ENCODE results near the gene WWC2. TPM values are rescaled to one million over a fixed set of nuclear protein-coding genes. Genes with fewer than 3 reads are reported as not detected.

WWC2 gene
- total RNA-seq, 1 experiment from 2014 or later, result 82.8 TPM

DNA sequence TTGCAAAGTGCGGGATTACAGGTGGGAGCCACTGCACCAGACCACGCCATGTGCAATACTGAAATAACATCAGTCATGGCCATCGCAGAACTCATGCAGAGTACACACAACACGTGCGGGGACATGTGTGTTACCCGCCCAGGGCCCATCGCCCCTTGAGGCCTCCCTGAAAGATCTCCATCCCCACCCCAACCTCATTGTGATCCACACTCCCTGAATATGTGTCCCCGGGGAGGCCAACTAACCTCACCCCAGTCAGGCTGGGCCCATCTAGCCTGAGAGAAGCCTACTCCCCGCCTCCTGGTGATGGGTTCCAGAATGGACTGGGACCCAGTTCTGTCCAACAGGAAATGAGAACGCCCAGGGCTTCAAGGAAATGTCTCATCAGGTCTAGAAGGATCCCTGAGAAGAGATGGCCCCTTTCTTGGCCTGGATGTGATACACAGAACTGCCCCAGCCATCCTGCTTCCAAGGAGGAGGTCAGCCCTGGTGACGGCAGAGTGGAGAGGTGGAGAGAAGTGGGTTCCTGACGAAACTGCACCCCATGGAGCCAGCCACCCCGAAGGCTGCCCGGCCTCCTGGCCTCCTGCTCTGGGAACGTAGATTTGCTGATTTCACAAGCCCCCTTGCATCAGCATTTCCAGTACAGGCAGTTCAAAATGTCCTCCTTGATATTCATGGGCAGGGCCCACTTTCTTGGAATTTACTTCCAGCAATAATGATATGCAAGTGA lies 245.6 kb downstream of the WWC2 start:
- ChIA-PET CTCF (no interaction called here), POLR2A (ENCODE audit: low non-redundant PET) (no interaction called here)
- BruUV-seq (replicated peaks), result no TSS peak
- Histone ChIP-seq H3K36me3 (ENCODE audit: insufficient read depth, low read length, poor library complexity, severe bottlenecking) (no peaks in the 10 kb centered on the region), H3K4me1 (ENCODE audit: insufficient read depth, low read length, poor library complexity, severe bottlenecking) (no peaks in the 10 kb centered on the region), H3K9me3 (ENCODE audit: low read depth, low read length, poor library complexity, severe bottlenecking) (no peaks in the 10 kb centered on the region), H3K4me3 (ENCODE audit: low read depth, low read length, poor library complexity, severe bottlenecking) (no peak overlapping the region), H3K27ac (ENCODE audit: low read depth, low read length, poor library complexity, severe bottlenecking) (no peak overlapping the region), H3K27me3 (replicated peaks; ENCODE audit: insufficient read depth, low read depth, low read length, poor library complexity) (no peaks in the 10 kb centered on the region)
- no peak for TF ChIP-seq EZH2 (IDR thresholded peaks at IDR 0.05; ENCODE audit: borderline replicate concordance, low read depth, low read length, poor library complexity, severe bottlenecking)
- TF ChIP-seq, protein P1, sequence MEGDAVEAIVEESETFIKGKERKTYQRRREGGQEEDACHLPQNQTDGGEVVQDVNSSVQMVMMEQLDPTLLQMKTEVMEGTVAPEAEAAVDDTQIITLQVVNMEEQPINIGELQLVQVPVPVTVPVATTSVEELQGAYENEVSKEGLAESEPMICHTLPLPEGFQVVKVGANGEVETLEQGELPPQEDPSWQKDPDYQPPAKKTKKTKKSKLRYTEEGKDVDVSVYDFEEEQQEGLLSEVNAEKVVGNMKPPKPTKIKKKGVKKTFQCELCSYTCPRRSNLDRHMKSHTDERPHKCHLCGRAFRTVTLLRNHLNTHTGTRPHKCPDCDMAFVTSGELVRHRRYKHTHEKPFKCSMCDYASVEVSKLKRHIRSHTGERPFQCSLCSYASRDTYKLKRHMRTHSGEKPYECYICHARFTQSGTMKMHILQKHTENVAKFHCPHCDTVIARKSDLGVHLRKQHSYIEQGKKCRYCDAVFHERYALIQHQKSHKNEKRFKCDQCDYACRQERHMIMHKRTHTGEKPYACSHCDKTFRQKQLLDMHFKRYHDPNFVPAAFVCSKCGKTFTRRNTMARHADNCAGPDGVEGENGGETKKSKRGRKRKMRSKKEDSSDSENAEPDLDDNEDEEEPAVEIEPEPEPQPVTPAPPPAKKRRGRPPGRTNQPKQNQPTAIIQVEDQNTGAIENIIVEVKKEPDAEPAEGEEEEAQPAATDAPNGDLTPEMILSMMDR (conservative IDR thresholded peaks at IDR 0.05; ENCODE audit: low read depth, low read length), result no peak
- intact Hi-C loops (cut with micrococcal nuclease; ENCODE audit: unreplicated experiment), result no loop called here
- DNase-seq (ENCODE audit: low spot score), result no peak

DNA sequence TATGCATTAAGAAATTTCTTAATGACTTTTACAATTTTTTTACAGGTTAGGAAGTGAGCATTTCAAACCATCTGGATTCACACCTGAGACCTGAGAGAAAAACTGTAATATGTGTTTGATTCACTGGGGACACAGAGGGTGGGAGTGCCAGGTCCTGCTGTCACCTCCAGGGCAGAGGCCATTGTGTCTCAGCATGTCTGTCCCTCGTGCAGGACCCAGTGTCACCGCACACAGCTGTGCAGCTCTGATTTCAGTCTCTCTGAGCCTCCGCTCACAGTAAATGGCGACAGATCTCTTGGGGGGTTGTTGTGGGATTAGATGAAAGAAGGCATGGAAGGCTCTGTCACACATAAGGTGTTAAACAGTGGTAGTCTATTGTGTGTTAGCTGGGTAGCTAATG lies 246.2 kb downstream of the WWC2 start:
- Histone ChIP-seq H3K9me3 (ENCODE audit: low read depth, low read length, poor library complexity, severe bottlenecking) (no peaks in the 10 kb centered on the region), H3K4me3 (ENCODE audit: low read depth, low read length, poor library complexity, severe bottlenecking) (no peak overlapping the region), H3K4me1 (ENCODE audit: insufficient read depth, low read length, poor library complexity, severe bottlenecking) (no peaks in the 10 kb centered on the region), H3K27ac (ENCODE audit: low read depth, low read length, poor library complexity, severe bottlenecking) (no peak overlapping the region), H3K27me3 (replicated peaks; ENCODE audit: insufficient read depth, low read depth, low read length, poor library complexity) (no peaks in the 10 kb centered on the region), H3K36me3 (ENCODE audit: insufficient read depth, low read length, poor library complexity, severe bottlenecking) (no peaks in the 10 kb centered on the region)
- intact Hi-C loops (cut with micrococcal nuclease; ENCODE audit: unreplicated experiment), result no loop called here
- ChIA-PET CTCF (no interaction called here), POLR2A (ENCODE audit: low non-redundant PET) (no interaction called here)
- DNase-seq (ENCODE audit: low spot score), result no peak
- TF ChIP-seq EZH2 (IDR thresholded peaks at IDR 0.05; ENCODE audit: borderline replicate concordance, low read depth, low read length, poor library complexity, severe bottlenecking), result no peak
- TF ChIP-seq, protein P1 (conservative IDR thresholded peaks at IDR 0.05; ENCODE audit: low read depth, low read length), result no peak
- no TSS peak for BruUV-seq (replicated peaks)

DNA sequence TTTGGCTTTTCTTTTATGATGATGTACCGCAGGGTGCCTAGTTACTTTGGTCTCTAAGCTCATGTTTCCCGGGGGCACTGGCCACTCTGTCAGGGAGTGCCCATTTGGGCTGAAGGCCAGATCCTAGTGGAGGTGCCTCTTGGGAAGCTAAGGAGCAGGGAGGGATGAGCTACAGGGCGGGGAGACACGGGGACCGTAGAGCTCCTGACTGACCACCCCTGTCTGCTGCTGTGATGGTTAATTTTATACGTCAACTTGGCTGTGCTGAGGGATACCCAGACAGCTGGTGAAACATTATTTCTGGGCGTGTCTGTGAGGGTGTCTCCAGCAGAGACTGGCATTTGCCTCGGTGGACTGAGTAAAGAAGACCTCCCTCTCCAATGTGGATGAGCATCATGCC lies 248.1 kb downstream of the WWC2 start:
- no peak for DNase-seq (ENCODE audit: low spot score)
- TF ChIP-seq, protein P1 (conservative IDR thresholded peaks at IDR 0.05; ENCODE audit: low read depth, low read length), result no peak
- TF ChIP-seq EZH2 (IDR thresholded peaks at IDR 0.05; ENCODE audit: borderline replicate concordance, low read depth, low read length, poor library complexity, severe bottlenecking), result no peak
- Histone ChIP-seq H3K27ac (ENCODE audit: low read depth, low read length, poor library complexity, severe bottlenecking) (no peak overlapping the region), H3K27me3 (replicated peaks; ENCODE audit: insufficient read depth, low read depth, low read length, poor library complexity) (no peaks in the 10 kb centered on the region), H3K9me3 (ENCODE audit: low read depth, low read length, poor library complexity, severe bottlenecking) (no peaks in the 10 kb centered on the region), H3K4me1 (ENCODE audit: insufficient read depth, low read length, poor library complexity, severe bottlenecking) (no peaks in the 10 kb centered on the region), H3K36me3 (ENCODE audit: insufficient read depth, low read length, poor library complexity, severe bottlenecking) (no peaks in the 10 kb centered on the region), H3K4me3 (ENCODE audit: low read depth, low read length, poor library complexity, severe bottlenecking) (no peak overlapping the region)
- ChIA-PET POLR2A (ENCODE audit: low non-redundant PET) (no interaction called here), CTCF (no interaction called here)
- BruUV-seq (replicated peaks), result no TSS peak
- intact Hi-C loops (cut with micrococcal nuclease; ENCODE audit: unreplicated experiment), result no loop called here
